ENCODE measurements around the gene OR7D2. TPM values are rescaled to one million over a fixed set of nuclear protein-coding genes. Genes with fewer than 3 reads are reported as not detected.

Gene OR7D2
- total RNA-seq, result under 1 TPM in 1 of 2 experiments, not detected in 1; 0.11 TPM

DNA sequence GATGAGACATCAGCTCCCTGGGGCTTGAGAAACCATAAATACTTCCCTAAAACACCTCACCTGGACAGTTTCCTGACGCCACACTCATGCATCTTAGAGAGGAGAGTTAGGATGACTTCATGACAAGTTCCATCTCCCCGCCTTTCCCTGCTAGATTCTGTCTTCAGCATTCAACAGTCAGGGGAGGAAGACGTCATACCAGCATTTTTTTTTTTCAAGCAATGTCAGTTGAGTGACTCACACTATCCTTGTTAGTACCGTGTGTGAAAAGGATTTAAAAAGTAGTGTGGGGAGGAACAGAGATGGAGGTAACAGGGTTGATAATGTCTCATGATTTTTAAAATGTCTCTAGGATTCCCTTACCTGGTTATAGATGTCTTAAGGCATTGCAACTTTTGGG lies at the start of gene OR7D2:
Gene OR7D2 (plus strand): TSS at position 79 of the 400 bp plus-strand sequence. CDS start 6,803 bp downstream, outside the sequence.
- POLR2A ChIA-PET, result no interaction called here
- ATAC-seq (no peak), DNase-seq (no peak)
- Mint-ChIP-seq H3K36me3 (ENCODE audit: low read depth) (no peaks in the 10 kb centered on the region), H3K27me3 (peaks cover 2% of the 10 kb centered on the region), H3K4me3 (no peak within 1 kb of the TSS), H3K4me1 (ENCODE audit: low read depth) (no peaks in the 10 kb centered on the region), H3K9me3 (no peaks in the 10 kb centered on the region), H3K27ac (no peak within 1 kb of the TSS)
- CTCF ChIA-PET, result interaction anchor here (1.7 kb wide), 1 partner anchor 16 kb away, joined by 3 read pairs; no protein-coding TSS in a partner anchor
- TF ChIP-seq, protein P1, sequence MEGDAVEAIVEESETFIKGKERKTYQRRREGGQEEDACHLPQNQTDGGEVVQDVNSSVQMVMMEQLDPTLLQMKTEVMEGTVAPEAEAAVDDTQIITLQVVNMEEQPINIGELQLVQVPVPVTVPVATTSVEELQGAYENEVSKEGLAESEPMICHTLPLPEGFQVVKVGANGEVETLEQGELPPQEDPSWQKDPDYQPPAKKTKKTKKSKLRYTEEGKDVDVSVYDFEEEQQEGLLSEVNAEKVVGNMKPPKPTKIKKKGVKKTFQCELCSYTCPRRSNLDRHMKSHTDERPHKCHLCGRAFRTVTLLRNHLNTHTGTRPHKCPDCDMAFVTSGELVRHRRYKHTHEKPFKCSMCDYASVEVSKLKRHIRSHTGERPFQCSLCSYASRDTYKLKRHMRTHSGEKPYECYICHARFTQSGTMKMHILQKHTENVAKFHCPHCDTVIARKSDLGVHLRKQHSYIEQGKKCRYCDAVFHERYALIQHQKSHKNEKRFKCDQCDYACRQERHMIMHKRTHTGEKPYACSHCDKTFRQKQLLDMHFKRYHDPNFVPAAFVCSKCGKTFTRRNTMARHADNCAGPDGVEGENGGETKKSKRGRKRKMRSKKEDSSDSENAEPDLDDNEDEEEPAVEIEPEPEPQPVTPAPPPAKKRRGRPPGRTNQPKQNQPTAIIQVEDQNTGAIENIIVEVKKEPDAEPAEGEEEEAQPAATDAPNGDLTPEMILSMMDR (IDR thresholded peaks at IDR 0.05), result no peak
- intact Hi-C loops (cut with micrococcal nuclease), result no loop called here

DNA sequence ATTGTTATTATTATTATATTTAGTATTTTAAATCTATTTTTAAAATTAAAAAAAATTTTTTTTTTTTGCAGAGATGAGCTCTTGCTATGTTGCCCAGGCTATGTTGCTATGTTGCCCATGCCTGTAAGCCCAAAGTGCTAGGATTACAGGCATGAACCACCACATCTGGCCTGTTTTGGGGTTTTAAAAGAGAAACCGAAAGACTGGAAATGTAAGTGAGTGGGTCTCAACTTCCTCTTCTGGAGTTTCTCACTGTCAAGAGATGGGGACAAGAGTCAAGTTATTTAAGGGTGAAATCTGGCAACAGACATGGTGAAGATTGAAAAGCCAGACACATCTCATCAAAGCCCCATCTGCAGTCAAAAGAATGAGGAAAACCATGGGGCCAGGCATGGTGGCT lies 47.8 kb upstream of the OR7D2 start:
- TF ChIP-seq, protein P1 (IDR thresholded peaks at IDR 0.05), result no peak
- intact Hi-C loops (cut with micrococcal nuclease), result no loop called here
- H3K27ac Mint-ChIP-seq, result no peak overlapping the region

DNA sequence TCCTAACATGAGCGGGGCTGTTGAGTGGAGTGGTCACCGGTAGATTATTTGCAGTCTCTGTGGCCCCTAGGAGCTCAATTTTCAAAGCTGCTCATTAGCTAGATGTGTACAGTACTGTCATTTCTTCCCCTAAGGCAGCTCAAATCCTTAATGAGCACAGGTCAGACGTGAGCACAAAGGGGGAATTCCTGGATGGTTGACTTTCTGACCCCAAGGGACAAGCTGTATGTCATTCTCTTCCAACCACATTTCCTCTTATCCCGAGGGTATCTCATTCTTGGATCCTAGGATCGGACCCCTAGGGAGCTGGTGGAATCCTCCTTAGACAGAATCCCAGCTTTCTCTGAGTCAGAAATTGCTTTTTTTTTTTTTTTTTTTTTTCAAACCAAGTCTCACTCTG lies 46.4 kb upstream of the OR7D2 start:
- DNase-seq (no peak), ATAC-seq (no peak)
- ChIA-PET CTCF (no interaction called here), POLR2A (no interaction called here)
- Mint-ChIP-seq H3K4me1 (ENCODE audit: low read depth) (peaks cover 10% of the 10 kb centered on the region), H3K27me3 (peaks cover 5% of the 10 kb centered on the region), H3K36me3 (ENCODE audit: low read depth) (no peaks in the 10 kb centered on the region), H3K27ac (no peak overlapping the region), H3K9me3 (no peaks in the 10 kb centered on the region), H3K4me3 (no peak overlapping the region)
- intact Hi-C loops (cut with micrococcal nuclease), result no loop called here
- TF ChIP-seq, protein P1 (IDR thresholded peaks at IDR 0.05), result no peak

More for the DNA sequence above, 47.8 kb upstream of the OR7D2 start:
- no peak for ATAC-seq
- peaks cover 15% of the 10 kb centered on the region for H3K27me3 Mint-ChIP-seq
- POLR2A ChIA-PET, result no interaction called here
- CTCF ChIA-PET, result no interaction called here
- DNase-seq, result no peak
- H3K4me1 Mint-ChIP-seq (ENCODE audit: low read depth), result peaks cover 6% of the 10 kb centered on the region
- no peak overlapping the region for H3K4me3 Mint-ChIP-seq
- no peaks in the 10 kb centered on the region for H3K9me3 Mint-ChIP-seq
- H3K36me3 Mint-ChIP-seq (ENCODE audit: low read depth), result no peaks in the 10 kb centered on the region

DNA sequence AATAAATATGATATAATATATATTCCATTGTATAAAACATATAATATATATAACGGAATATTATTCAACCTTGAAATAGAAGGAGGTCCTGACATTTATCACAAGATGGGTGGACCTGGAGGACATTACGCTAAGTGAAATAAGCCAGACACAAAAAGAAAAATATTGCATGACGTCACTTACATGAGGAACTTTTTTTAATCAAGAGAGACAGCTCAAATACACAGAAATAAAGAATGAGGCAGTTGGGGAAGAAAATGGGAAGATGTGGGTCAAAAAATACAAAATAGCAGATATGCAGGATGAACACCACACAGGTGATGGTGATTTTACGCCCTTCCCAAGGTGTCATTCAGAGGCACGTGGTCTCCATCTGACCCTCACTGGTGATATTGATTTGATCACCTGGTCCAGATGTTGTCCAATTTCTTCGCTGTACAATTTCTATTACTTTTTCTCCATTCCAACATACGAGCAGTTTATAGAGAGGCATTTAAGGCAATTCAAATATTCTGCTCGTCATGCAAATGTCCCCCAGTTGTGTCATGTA lies 39.1 kb upstream of the OR7D2 start:
- peaks cover 14% of the 10 kb centered on the region for H3K9me3 Mint-ChIP-seq
- CTCF ChIA-PET, result no interaction called here
- intact Hi-C loops (cut with micrococcal nuclease), result no loop called here
- POLR2A ChIA-PET, result no interaction called here
- ATAC-seq (peak; percentile 12), DNase-seq (peak; percentile 10)
- peak overlapping the region; percentile 96 for H3K27ac Mint-ChIP-seq
- peaks cover 31% of the 10 kb centered on the region for H3K36me3 Mint-ChIP-seq (ENCODE audit: low read depth)
- H3K27me3 Mint-ChIP-seq, result no peaks in the 10 kb centered on the region
- peaks cover 30% of the 10 kb centered on the region for H3K4me1 Mint-ChIP-seq (ENCODE audit: low read depth)
- H3K4me3 Mint-ChIP-seq, result peak overlapping the region; percentile 96
- TF ChIP-seq, protein P1 (IDR thresholded peaks at IDR 0.05), result no peak

DNA sequence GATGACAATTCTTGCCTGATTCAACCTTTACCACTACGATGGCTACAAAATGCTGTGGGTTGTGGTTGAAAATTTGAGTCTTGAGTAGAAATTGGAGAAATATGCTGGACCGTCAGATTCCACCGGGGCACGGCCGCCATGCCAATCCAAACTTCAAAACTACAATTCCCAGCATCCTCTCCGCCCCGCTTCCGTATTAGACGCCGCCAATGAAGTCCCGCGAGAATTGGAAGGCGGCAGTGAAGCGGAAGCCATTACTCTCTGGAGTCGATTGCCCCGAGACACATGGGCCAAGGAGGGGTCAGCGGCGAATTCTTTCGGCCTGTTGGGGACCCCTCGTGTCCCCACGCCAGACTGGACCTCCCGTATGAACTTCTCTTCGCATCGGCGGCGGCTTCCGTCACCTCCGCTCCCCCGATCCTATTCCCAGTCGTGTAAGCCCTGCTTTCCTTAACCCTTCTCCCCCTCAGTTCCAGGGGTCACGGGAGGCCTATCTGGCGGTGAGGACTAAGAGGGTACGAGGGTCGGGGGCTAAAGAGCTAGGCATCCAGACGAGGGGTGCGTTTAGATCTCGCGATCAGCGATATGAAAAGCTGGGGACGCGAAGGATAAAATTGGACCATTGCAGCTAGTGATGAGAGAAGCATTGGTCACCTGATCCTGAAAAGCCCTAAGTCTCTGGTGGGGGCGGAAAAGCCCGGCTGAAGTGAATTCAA lies 38.5 kb upstream of the OR7D2 start, which contains the start of gene ZNF317:
Gene ZNF317 (plus strand): TSS at position 239 of the 716 bp plus-strand sequence. CDS start 15,620 bp downstream, outside the sequence.
- POLR2A ChIA-PET, result interaction anchor here (0.6 to 1.1 kb wide), 5 partner anchors 9 to 308 kb away, joined by 3 read pairs; partner anchors contain the start of genes MBD3L1, ZNF558 and ZNF699
- TF ChIP-seq, protein P1 (IDR thresholded peaks at IDR 0.05), result no peak
- CTCF ChIA-PET, result no interaction called here
- intact Hi-C loops (cut with micrococcal nuclease), result no loop called here
- peak; percentile 97 for DNase-seq
- peak; percentile 93 for ATAC-seq
- Mint-ChIP-seq H3K36me3 (ENCODE audit: low read depth) (peaks cover 37% of the 10 kb centered on the region), H3K4me3 (peak within 1 kb of the TSS; percentile 96), H3K9me3 (peaks cover 17% of the 10 kb centered on the region), H3K27me3 (no peaks in the 10 kb centered on the region), H3K27ac (peak within 1 kb of the TSS; percentile 96), H3K4me1 (ENCODE audit: low read depth) (peaks cover 33% of the 10 kb centered on the region)

Measured in activated CD8-positive, alpha-beta T cell treated with anti-CD3 and anti-CD28 coated beads for 36 hours (primary cell).